ENCODE data around the gene KLRC1. TPM values are rescaled to one million over a fixed set of nuclear protein-coding genes. Genes with fewer than 3 reads are reported as not detected.

The KLRC1 gene
- total RNA-seq, 1 experiment from 2014 or later, result not detected

DNA sequence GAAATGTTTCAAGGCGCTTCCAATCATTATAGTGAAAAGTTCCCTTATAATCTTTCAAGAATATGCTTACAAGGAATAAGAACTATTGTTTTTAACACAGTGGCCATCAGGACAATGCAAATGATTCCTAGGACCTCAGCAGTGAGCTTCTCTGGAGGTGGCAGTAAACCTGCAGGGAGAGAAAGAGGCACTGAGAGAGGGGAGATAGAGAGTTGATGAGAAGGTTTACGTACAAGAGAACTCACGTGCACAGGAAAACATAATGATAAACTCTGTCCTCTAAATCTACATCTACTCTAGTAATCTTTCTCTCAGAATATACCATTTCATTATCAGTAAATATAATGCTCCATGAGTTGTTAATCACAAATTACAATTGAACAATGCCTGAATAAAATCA lies 44.3 kb downstream of the KLRC1 start:
- DNase-seq (ENCODE audit: low spot score), result no peak
- Histone ChIP-seq H3K27ac (ENCODE audit: low read depth, low read length, poor library complexity, severe bottlenecking) (no peak overlapping the region), H3K4me1 (ENCODE audit: insufficient read depth, low read length, poor library complexity, severe bottlenecking) (no peaks in the 10 kb centered on the region), H3K9me3 (ENCODE audit: low read depth, low read length, poor library complexity, severe bottlenecking) (peaks cover 5% of the 10 kb centered on the region), H3K27me3 (replicated peaks; ENCODE audit: insufficient read depth, low read depth, low read length, poor library complexity) (no peaks in the 10 kb centered on the region), H3K36me3 (ENCODE audit: insufficient read depth, low read length, poor library complexity, severe bottlenecking) (no peaks in the 10 kb centered on the region), H3K4me3 (ENCODE audit: low read depth, low read length, poor library complexity, severe bottlenecking) (no peak overlapping the region)
- intact Hi-C loops (cut with micrococcal nuclease; ENCODE audit: unreplicated experiment), result no loop called here
- TF ChIP-seq, protein P1, sequence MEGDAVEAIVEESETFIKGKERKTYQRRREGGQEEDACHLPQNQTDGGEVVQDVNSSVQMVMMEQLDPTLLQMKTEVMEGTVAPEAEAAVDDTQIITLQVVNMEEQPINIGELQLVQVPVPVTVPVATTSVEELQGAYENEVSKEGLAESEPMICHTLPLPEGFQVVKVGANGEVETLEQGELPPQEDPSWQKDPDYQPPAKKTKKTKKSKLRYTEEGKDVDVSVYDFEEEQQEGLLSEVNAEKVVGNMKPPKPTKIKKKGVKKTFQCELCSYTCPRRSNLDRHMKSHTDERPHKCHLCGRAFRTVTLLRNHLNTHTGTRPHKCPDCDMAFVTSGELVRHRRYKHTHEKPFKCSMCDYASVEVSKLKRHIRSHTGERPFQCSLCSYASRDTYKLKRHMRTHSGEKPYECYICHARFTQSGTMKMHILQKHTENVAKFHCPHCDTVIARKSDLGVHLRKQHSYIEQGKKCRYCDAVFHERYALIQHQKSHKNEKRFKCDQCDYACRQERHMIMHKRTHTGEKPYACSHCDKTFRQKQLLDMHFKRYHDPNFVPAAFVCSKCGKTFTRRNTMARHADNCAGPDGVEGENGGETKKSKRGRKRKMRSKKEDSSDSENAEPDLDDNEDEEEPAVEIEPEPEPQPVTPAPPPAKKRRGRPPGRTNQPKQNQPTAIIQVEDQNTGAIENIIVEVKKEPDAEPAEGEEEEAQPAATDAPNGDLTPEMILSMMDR (conservative IDR thresholded peaks at IDR 0.05; ENCODE audit: low read depth, low read length), result no peak
- no peak for TF ChIP-seq EZH2 (IDR thresholded peaks at IDR 0.05; ENCODE audit: borderline replicate concordance, low read depth, low read length, poor library complexity, severe bottlenecking)
- ChIA-PET CTCF (no interaction called here), POLR2A (ENCODE audit: low non-redundant PET) (no interaction called here)
- BruUV-seq (replicated peaks), result no TSS peak

DNA sequence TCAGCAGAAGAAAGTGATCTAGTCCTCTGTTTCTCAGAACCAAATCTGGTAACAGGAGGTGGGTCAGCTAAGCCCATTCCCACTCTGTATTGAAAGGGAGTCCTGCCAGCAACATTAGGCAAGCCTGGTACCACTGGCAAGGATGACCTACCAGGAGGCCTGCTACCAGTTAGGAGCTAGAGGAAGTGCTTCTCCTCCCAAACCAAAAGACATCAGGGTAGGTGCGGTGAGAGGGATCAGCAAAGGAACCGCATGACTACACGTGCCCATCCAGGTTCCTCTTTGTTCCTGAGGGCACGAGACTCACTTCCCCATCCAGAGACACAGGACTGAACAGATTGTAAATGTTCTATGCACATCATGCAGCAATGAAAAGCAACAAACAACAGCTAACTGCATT lies 46.5 kb downstream of the KLRC1 start:
- TF ChIP-seq, protein P1 (conservative IDR thresholded peaks at IDR 0.05; ENCODE audit: low read depth, low read length), result no peak
- TF ChIP-seq EZH2 (IDR thresholded peaks at IDR 0.05; ENCODE audit: borderline replicate concordance, low read depth, low read length, poor library complexity, severe bottlenecking), result no peak
- Histone ChIP-seq H3K4me3 (ENCODE audit: low read depth, low read length, poor library complexity, severe bottlenecking) (no peak overlapping the region), H3K4me1 (ENCODE audit: insufficient read depth, low read length, poor library complexity, severe bottlenecking) (no peaks in the 10 kb centered on the region), H3K9me3 (ENCODE audit: low read depth, low read length, poor library complexity, severe bottlenecking) (peaks cover 5% of the 10 kb centered on the region), H3K27me3 (replicated peaks; ENCODE audit: insufficient read depth, low read depth, low read length, poor library complexity) (no peaks in the 10 kb centered on the region), H3K27ac (ENCODE audit: low read depth, low read length, poor library complexity, severe bottlenecking) (no peak overlapping the region), H3K36me3 (ENCODE audit: insufficient read depth, low read length, poor library complexity, severe bottlenecking) (no peaks in the 10 kb centered on the region)
- ChIA-PET CTCF (no interaction called here), POLR2A (ENCODE audit: low non-redundant PET) (no interaction called here)
- BruUV-seq (replicated peaks), result no TSS peak
- intact Hi-C loops (cut with micrococcal nuclease; ENCODE audit: unreplicated experiment), result no loop called here
- no peak for DNase-seq (ENCODE audit: low spot score)

DNA sequence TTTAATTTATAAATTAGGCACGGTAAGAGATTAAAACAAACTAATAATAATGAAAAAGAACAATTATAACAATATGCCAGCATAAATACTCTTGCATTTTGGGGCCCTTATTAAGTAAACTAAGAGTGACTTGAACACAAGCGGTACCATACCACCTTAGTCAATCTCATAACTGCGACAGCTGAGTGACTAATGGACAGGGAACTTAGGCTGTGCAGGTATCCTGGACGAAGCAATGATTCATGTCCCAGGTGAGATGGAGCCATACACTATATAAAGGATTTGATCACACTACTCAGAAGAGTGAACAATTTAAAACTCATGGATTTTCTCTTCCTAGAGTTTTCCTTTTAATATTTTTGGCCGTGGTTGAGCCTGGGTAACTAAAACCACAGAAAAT lies 47.9 kb downstream of the KLRC1 start:
- TF ChIP-seq, protein P1 (conservative IDR thresholded peaks at IDR 0.05; ENCODE audit: low read depth, low read length), result no peak
- TF ChIP-seq EZH2 (IDR thresholded peaks at IDR 0.05; ENCODE audit: borderline replicate concordance, low read depth, low read length, poor library complexity, severe bottlenecking), result no peak

More for the DNA sequence above, 47.9 kb downstream of the KLRC1 start:
- Histone ChIP-seq H3K9me3 (ENCODE audit: low read depth, low read length, poor library complexity, severe bottlenecking) (peaks cover 5% of the 10 kb centered on the region), H3K4me3 (ENCODE audit: low read depth, low read length, poor library complexity, severe bottlenecking) (no peak overlapping the region), H3K27me3 (replicated peaks; ENCODE audit: insufficient read depth, low read depth, low read length, poor library complexity) (no peaks in the 10 kb centered on the region), H3K36me3 (ENCODE audit: insufficient read depth, low read length, poor library complexity, severe bottlenecking) (no peaks in the 10 kb centered on the region), H3K27ac (ENCODE audit: low read depth, low read length, poor library complexity, severe bottlenecking) (no peak overlapping the region), H3K4me1 (ENCODE audit: insufficient read depth, low read length, poor library complexity, severe bottlenecking) (no peaks in the 10 kb centered on the region)
- ChIA-PET POLR2A (ENCODE audit: low non-redundant PET) (no interaction called here), CTCF (no interaction called here)
- no peak for DNase-seq (ENCODE audit: low spot score)
- no TSS peak for BruUV-seq (replicated peaks)
- intact Hi-C loops (cut with micrococcal nuclease; ENCODE audit: unreplicated experiment), result no loop called here

Data from A673 (cell line).